Stimulated activated CD4-positive, alpha-beta T cell treated with anti-CD3 and anti-CD28 coated beads, TNF-alpha, amount 100 ng/mL, for 1 hour (primary cell): ENCODE results near the gene KRTAP2-4.
"Not testable (repeated sequence)": the region's sequence is repeated elsewhere in the genome, so short reads cannot be mapped to it uniquely, and the experiment has no call there.

Source experiments
- DNase-seq, 3 donors: peaks; one replicate each; pipeline ENCODE4 v3.0.0-alpha.2; 2020; ENCODE audit warnings: low read depth in 3 of 3, low spot score in 1 of 3

Gene KRTAP2-4

DNA sequence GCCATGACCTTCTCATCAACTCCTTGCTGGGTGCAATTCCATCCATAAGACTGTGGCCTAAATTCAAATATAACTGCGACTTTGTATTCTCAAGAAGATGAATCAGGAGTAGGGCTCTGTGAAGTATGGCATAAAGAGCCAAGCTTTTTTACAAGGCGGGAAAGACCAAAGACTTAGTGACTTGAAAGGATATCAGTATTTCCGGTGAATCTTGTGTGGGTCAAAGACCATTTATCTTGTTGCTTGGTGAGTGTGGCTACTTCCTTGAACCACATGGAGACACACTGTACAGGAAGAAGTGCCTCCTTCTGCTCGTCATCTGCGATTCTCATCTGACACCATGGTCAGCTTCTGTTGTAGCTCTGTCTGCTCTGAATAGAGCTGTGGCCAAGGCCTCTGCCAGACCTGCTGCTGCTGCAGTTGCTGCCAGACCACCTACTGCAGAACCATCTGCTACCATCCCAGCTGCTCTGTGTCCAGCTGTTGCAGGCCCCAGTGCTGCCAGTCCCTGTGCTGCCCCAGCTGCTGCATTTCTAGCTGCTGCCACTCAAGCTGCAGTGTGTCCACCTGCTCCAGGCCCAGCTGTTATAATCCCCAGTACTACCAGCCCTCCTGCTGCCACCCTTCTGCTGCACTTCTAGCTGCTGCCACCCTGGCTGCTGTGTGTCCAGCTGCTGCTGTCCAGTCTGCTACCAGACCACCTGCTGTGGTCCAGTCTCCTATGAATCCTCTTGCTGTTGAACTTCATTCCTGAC lies 6.1 kb upstream of the KRTAP2-4 start:
- no peak for DNase-seq

DNA sequence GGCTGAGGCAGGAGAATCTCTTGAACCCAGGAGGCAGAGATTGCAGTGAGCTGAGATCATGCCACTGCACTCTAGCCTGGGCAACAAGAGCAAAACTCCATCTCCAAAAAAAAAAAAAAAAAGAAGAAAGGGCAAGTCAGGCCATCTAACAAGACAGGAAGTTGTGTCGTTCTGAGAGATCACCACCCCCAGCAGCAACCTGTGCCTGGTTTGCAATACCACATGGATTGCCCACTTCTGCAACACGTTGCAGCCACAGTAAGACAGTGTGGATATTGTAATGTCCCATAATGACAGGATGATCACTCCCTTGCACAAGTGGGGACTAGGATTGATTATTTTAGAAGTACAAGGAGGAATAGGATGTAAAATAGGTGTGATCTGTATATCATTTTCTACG lies 3.4 kb upstream of the KRTAP2-4 start:
- DNase-seq, result no peak

DNA sequence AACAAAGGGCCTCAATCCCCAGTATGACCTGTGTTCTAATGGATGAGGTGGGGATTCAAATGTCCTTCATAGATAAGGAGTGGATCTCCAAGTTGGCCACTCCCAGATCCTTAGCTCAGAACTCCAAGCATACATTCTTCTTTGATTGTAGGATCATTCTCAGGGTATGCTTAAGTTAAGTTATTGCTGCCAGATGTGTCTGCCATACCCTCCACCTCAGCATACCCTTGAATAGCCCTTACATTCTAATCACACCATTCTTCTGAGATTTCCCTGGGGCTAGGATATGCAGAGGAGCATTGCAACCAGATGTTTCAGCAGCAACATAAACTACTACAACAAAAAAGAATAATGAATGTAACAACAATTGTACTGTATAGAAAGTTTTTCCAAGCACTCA lies 1.6 kb upstream of the KRTAP2-4 start:
- DNase-seq, result no peak

- not testable (repeated sequence) for DNase-seq
These were observed 526 bp downstream of the KRTAP2-4 start for GRCh38 chr17:41065016-41065689.

DNA sequence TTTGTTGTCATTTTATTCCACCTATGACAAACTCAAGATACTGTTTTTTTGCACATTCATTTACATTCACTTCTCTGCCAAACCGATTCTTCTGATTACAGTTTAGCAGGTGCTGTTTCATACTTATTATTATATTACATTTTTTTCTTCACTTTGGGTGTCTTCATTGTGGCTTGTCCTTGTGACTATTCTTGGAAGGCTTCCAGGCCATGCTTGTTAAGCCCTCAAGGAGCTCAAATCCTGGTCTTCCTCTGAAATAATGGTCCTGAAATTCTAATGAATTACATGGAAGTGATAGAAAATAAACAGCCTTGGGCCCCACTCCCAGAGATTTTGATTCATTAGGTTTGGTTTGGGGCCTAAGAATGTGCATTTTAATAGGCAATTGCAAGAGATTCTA lies 1.4 kb downstream of the KRTAP2-4 start:
- no peak for DNase-seq

GRCh38 chr17:41063449-41063848 lies 2.2 kb downstream of the KRTAP2-4 start:
- DNase-seq, result no peak

- no peak for DNase-seq
These were observed 3.7 kb downstream of the KRTAP2-4 start for GRCh38 chr17:41061964-41062363.

DNA sequence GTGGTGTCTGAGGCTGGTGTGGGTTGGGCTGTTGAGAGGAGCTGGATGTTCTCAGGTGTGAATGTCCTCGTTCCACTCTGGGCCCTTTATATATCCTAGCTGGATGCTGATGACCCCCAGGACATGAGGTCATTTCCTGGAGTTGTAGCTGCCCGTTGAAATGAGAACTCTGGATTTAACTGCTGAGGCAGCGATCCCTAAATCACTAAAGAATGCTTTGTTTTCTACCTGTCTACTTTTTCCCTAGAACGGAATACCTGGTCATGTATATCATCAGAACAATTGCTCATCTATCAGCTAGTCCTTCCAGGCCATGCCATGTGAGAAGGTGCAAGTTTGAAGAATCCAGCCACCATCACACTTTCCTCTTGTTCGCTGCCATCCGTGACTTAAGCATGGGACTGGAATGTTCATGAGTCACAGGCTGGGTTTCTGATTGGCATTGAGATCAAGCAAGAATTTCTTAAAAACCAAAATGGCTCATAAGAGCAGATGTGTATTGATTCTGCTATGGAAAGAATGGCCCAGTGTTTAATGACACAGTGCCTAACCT lies 5.6 kb downstream of the KRTAP2-4 start, which contains the start of gene KRTAP2-3:
Gene KRTAP2-3 (minus strand): TSS at position 63 of the 553 bp plus-strand sequence. CDS start 64 bp downstream, outside the sequence.
- no peak for DNase-seq

DNA sequence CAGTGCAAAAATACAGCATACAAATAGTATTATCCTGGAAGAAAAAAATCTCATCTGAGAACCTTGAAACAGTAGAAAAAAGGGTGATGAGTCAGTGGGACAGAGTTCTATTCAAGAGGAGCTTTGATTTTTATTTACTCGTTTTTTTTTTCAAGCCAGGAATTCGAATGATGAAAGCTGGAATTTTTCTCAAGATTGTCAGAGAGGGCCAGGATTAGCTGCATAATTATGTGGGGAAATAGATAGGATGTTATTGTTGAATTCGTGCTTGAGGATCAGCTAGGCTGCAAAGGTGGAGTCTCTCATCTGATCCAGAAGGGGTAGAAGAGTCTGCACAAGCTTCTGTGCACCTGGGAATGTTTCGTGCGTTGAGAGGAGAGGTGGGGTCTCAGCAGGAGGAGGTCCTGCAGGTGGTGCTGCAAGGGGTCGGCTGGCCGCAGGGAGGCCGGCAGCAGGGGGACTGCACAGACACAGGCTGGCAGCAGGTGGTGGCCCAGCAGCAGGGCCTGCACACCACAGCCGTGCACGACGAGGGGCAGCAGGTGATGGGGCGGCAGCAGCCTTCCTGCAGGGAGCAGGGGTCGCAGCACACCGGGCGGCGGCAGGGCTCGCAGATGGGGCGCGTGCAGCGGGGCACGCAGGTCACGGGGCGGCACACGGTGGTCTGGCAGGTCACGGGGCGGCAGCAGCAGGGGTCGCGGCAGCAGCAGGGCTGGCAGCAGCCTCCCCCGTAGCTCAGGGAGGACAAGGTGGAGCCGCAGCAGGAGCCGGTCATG lies 6.2 kb downstream of the KRTAP2-4 start:
- not testable (repeated sequence) for DNase-seq

DNA sequence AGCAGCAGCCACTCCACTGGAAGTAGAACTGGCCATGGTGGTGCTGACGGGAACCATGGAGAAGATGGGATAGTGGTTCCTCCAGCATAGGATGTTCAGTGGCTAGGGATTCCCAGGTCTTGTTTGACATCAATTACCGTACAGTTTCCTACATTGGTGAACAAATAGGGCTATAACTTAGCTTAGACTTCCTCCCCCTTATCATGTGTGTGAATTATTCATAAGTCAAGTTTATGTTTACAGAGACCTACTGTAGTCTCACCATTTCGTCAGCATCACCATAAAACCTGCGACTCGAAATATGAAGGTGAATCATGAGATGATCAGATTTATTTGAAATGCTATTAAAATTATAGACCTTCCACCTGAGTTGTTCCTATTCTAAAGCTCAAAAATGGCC lies 6.9 kb downstream of the KRTAP2-4 start:
- no peak for DNase-seq

GRCh38 chr17:41057547-41057946 lies 8.1 kb downstream of the KRTAP2-4 start:
- DNase-seq, result no peak

DNA sequence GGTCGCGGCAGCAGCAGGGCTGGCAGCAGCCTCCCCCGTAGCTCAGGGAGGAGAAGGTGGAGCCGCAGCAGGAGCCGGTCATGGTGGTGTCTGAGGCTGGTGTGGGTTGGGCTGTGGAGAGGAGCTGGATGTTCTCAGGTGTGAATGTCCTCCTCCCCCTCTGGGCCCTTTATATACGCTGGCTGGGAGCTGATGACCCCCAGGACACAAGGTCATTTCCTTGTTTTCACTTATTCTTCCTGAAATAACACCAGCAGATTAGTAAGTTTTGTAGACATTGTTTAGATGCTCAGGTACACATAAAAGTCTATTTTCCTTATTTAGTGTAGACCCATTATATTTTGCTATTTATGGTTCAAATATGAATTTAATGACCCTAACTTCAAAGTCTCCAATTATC lies 10.5 kb downstream of the KRTAP2-4 start, which contains the start of gene KRTAP2-2:
Gene KRTAP2-2 (minus strand): TSS at position 101 of the 400 bp plus-strand sequence. CDS start 19 bp downstream, at position 82.
- not testable (repeated sequence) for DNase-seq

DNA sequence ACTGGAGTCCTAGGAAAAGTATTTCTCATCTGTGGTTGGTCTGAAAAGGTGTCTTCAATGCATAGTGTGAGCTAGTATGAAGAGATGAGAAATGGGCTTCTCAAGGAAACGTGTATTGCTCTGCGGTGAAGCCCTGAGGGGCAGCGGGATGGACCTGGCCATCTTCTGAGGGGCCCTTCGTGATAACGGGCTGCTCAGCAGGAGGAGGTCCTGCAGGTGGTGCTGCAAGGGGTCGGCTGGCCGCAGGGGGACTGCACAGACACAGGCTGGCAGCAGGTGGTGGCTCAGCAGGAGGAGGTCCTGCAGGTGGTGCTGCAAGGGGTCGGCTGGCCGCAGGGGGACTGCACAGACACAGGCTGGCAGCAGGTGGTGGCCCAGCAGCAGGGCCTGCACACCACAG lies 11.1 kb downstream of the KRTAP2-4 start:
- not testable (repeated sequence) for DNase-seq

GRCh38 chr17:41054025-41054424 lies 11.7 kb downstream of the KRTAP2-4 start:
- no peak for DNase-seq

DNA sequence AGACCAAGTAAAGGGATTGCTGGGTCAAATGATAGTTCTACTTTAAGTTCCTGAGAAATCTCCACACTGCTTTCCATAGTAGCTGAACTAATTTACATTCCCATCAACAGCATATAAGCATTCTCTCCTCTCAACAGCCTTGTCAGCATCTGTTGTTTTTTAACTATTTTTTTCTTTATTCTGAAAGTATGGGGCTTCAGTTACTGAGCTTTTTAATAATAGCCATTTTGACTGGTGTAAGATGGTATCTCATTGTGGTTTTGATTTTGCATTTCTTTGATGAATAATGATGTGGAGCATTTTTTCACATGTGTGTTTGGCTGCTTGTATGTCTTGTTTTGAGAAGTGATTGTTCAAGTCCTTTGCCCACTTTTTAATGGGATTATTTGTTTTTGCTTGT lies 13.1 kb downstream of the KRTAP2-4 start:
- no peak for DNase-seq

DNA sequence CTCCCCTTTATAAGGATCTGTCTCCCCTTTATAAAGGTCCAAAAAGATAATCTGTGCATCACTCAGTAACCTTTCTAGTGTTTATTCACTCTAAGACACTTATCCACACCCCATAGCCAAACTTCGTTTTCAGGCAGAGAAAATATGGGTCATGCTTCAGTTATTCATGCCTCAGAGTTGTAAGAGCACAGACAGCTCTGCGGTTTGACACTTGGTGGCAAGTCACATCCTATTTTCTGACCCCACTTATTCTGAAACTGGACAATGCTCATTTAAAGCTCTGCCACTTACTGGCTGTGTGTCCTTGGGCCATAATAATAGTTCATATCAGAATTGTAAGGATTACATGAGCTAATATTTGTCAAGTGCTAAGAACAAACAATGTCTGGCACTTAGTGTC lies 16.6 kb downstream of the KRTAP2-4 start:
- no peak for DNase-seq

GRCh38 chr17:41048441-41048840 lies 17.2 kb downstream of the KRTAP2-4 start:
- DNase-seq, result no peak

DNA sequence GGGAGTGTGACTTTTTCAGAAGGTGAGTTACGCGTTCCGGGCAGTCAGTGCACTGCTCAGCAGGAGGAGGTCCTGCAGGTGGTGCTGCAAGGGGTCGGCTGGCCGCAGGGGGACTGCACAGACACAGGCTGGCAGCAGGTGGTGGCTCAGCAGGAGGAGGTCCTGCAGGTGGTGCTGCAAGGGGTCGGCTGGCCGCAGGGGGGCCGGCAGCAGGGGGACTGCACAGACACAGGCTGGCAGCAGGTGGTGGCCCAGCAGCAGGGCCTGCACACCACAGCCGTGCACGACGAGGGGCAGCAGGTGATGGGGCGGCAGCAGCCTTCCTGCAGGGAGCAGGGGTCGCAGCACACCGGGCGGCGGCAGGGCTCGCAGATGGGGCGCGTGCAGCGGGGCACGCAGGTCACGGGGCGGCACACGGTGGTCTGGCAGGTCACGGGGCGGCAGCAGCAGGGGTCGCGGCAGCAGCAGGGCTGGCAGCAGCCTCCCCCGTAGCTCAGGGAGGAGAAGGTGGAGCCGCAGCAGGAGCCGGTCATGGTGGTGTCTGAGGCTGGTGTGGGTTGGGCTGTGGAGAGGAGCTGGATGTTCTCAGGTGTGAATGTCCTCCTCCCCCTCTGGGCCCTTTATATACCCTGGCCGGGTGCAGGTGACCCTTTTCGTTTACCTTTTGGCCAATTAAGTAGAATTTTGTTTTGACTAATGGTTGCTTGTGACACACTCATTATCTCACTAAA lies 18.8 kb downstream of the KRTAP2-4 start, which contains the start of gene KRTAP2-1:
Gene KRTAP2-1 (minus strand): TSS at position 582 of the 731 bp plus-strand sequence. CDS start 49 bp downstream, at position 533.
- not testable (repeated sequence) for DNase-seq

DNA sequence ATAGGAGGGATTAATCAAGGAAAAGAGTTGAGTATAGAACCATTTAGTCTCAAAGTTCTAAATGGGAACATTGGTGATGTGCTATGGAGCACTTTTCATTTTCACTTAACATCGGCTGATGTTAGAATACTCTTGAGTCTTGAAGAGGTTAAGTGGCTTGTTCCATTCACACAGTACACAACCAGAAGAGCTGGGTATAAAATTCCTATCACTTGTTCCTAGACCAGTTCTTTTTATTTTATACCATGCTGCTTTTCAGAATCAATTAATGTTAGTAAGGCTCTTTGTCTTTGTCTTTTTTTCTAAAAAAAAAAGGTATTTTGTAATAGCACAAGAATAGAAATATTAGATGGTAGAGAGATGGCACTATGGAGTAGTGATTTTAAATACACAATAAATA lies 22.7 kb downstream of the KRTAP2-4 start:
- no peak for DNase-seq

DNA sequence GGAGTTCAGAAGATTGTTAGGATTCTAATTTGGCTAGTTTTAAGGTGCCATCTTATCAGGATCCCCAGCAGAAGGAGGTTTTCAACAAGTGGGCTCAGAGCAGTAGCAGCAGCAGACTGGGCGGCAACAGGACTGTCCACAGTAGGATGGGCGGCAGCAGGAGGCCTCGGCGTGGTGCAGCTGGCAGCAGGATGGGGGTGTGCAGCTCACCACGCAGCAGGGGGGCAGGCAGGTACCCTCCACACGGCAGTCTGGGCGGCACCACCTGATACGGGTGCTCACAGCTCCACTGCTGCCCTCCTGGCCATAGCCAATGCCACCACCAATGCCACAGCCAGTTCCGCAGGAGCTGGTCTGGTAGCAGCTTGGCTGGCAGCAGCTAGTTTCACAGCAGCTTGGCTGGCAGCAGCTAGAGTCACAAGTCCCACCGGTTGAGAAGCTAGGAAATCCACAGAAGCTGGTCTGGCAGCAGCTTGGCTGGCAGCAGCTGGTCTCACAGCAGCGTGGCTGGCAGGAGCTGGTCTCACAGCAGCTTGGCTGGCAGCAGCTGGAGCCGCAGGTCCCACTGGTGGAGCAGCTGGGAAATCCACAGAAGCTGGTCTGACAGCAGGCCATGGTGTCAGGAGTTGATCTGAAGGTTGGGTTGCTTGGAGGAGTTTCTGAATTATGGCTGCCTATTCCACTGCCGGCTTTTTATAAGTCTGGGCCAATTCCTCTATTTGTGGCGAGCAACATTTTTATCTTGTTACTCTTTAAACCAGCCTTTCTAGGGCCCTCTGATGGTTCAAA lies 24.7 kb downstream of the KRTAP2-4 start, which contains the start of gene KRTAP1-1:
Gene KRTAP1-1 (minus strand): TSS at position 668 of the 789 bp plus-strand sequence. CDS start 53 bp downstream, at position 615.
- DNase-seq, result not testable (repeated sequence)
